Brain microvascular endothelial cell (primary cell): ENCODE data around the gene TNRC6B.

Experiments
- DNase-seq: peaks from one replicate; pipeline ENCODE4 v3.0.0-alpha.2; 2020
- H3K27ac ChIP-seq: fragments of 250-450 bp; sonication (Bioruptor Pico); 2 replicates; pipeline ENCODE4 v1.5.1; 2020; ENCODE audit warnings: mild to moderate bottlenecking, moderate library complexity
- H3K27me3 ChIP-seq: fragments of 250-450 bp; sonication (Bioruptor Pico); replicated peaks from 2 replicates; pipeline ENCODE4 v1.5.1; 2020; ENCODE audit warnings: mild to moderate bottlenecking
- H3K36me3 ChIP-seq: fragments of 250-450 bp; sonication (Bioruptor Pico); replicated peaks from 2 replicates; pipeline ENCODE4 v1.5.1; 2020; ENCODE audit warnings: mild to moderate bottlenecking
- H3K4me3 ChIP-seq: 2 replicates; pipeline ENCODE4 v1.5.1; 2011; ENCODE audit warnings: low read depth, mild to moderate bottlenecking, control low read depth, low read length, moderate library complexity
- in situ Hi-C: cut with HindIII; loops from 2 replicates; pipeline ENCODE4 v1.10.0; 2017; ENCODE audit warnings: low sequenced_read_pairs, low pct_ligation_motif_present
- TF ChIP-seq, protein P1 (sequence below): IDR thresholded peaks from 2 replicates; pipeline ENCODE4 v1.5.1; 2011; ENCODE audit warnings: low read depth, mild to moderate bottlenecking, moderate library complexity, low read length, control low read depth, inconsistent platforms; ENCODE audit errors: missing control alignments

Gene TNRC6B

GRCh38 chr22:40237788-40238424, 60.2 kb downstream of the TNRC6B start:
- TF ChIP-seq, protein P1, sequence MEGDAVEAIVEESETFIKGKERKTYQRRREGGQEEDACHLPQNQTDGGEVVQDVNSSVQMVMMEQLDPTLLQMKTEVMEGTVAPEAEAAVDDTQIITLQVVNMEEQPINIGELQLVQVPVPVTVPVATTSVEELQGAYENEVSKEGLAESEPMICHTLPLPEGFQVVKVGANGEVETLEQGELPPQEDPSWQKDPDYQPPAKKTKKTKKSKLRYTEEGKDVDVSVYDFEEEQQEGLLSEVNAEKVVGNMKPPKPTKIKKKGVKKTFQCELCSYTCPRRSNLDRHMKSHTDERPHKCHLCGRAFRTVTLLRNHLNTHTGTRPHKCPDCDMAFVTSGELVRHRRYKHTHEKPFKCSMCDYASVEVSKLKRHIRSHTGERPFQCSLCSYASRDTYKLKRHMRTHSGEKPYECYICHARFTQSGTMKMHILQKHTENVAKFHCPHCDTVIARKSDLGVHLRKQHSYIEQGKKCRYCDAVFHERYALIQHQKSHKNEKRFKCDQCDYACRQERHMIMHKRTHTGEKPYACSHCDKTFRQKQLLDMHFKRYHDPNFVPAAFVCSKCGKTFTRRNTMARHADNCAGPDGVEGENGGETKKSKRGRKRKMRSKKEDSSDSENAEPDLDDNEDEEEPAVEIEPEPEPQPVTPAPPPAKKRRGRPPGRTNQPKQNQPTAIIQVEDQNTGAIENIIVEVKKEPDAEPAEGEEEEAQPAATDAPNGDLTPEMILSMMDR: no peak
- DNase-seq: peak; percentile 17
- no peak overlapping the region for H3K4me3 ChIP-seq
- in situ Hi-C loops: no loop called here
- H3K36me3 ChIP-seq: no peaks in the 10 kb centered on the region
- peak overlapping the region; percentile 89 for H3K27ac ChIP-seq
- H3K27me3 ChIP-seq: no peaks in the 10 kb centered on the region

GRCh38 chr22:40238425-40239344, 61.0 kb downstream of the TNRC6B start:
- peak overlapping the region; percentile 89 for H3K27ac ChIP-seq
- no peak overlapping the region for H3K4me3 ChIP-seq
- H3K27me3 ChIP-seq: no peaks in the 10 kb centered on the region
- TF ChIP-seq, protein P1: no peak
- no peaks in the 10 kb centered on the region for H3K36me3 ChIP-seq
- in situ Hi-C loops: no loop called here
- DNase-seq: peak; percentile 85

DNA sequence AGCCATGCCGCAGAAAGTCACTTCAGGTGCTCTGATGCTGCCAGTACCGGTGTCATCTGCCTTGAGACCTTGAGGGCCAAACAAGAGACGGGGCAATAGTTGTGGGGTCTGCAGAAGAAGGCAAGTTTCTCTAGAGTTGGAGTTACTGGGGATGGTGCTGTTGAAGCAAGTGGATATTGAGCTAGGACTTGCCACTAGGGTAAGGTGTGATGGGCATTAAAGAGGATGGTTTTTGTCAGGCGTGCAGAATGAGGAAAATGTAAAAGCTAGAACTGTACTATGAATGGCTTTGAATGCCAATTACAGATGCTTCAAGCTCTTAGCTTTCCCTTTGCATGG, 61.6 kb downstream of the TNRC6B start:
- H3K27me3 ChIP-seq: no peaks in the 10 kb centered on the region
- DNase-seq: no peak
- TF ChIP-seq, protein P1: no peak
- peak overlapping the region; percentile 89 for H3K27ac ChIP-seq
- no peak overlapping the region for H3K4me3 ChIP-seq
- H3K36me3 ChIP-seq: no peaks in the 10 kb centered on the region
- in situ Hi-C loops: no loop called here

GRCh38 chr22:40240160-40240559, 62.4 kb downstream of the TNRC6B start:
- Histone ChIP-seq H3K27ac (no peak overlapping the region), H3K36me3 (no peaks in the 10 kb centered on the region), H3K4me3 (no peak overlapping the region), H3K27me3 (no peaks in the 10 kb centered on the region)
- DNase-seq: no peak
- TF ChIP-seq, protein P1: no peak
- in situ Hi-C loops: no loop called here

GRCh38 chr22:40240686-40241085, 63.0 kb downstream of the TNRC6B start:
- no peaks in the 10 kb centered on the region for H3K27me3 ChIP-seq
- in situ Hi-C loops: no loop called here
- no peak overlapping the region for H3K27ac ChIP-seq
- no peak overlapping the region for H3K4me3 ChIP-seq
- no peak for DNase-seq
- TF ChIP-seq, protein P1: no peak
- H3K36me3 ChIP-seq: no peaks in the 10 kb centered on the region
